22Rv1 (cell line): ENCODE results near the gene BSG.
"Not testable (repeated sequence)": the region's sequence is repeated elsewhere in the genome, so short reads cannot be mapped to it uniquely, and the experiment has no call there.

ENCODE experiments used
- ZFX ChIP-seq: fragments of 450-650 bp; IDR thresholded peaks from 2 replicates; pipeline ENCODE4 v1.6.1; 2017; ENCODE audit warnings: antibody characterized with exemption, borderline replicate concordance
- TF ChIP-seq, protein P1 (sequence below): fragments of 450-650 bp; IDR thresholded peaks from 2 replicates; pipeline ENCODE4 v1.5.1; 2017; ENCODE audit warnings: mild to moderate bottlenecking

DNA sequence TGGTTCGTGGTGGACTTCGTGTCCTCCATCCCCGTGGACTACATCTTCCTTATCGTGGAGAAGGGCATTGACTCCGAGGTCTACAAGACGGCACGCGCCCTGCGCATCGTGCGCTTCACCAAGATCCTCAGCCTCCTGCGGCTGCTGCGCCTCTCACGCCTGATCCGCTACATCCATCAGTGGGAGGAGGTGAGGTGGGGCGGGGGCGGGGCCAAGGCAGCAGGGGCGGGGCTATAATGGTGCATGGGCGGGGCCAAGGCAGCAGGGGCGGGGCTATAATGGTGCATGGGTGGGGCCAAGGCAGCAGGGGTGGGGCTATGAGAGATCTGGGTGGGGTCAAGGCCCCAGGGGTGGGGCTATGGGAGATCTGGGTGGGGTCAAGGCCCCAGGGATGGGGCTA is 31.4 kb downstream of the BSG start:
- TF ChIP-seq, protein P1, sequence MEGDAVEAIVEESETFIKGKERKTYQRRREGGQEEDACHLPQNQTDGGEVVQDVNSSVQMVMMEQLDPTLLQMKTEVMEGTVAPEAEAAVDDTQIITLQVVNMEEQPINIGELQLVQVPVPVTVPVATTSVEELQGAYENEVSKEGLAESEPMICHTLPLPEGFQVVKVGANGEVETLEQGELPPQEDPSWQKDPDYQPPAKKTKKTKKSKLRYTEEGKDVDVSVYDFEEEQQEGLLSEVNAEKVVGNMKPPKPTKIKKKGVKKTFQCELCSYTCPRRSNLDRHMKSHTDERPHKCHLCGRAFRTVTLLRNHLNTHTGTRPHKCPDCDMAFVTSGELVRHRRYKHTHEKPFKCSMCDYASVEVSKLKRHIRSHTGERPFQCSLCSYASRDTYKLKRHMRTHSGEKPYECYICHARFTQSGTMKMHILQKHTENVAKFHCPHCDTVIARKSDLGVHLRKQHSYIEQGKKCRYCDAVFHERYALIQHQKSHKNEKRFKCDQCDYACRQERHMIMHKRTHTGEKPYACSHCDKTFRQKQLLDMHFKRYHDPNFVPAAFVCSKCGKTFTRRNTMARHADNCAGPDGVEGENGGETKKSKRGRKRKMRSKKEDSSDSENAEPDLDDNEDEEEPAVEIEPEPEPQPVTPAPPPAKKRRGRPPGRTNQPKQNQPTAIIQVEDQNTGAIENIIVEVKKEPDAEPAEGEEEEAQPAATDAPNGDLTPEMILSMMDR = not testable (repeated sequence)
- TF ChIP-seq ZFX = not testable (repeated sequence)
